ENCODE measurements around the gene MIPOL1. TPM values are rescaled to one million over a fixed set of nuclear protein-coding genes. Genes with fewer than 3 reads are reported as not detected.
A peak's percentile ranks its signal among the peaks of the same experiment; 100 is the strongest.

MIPOL1 gene, protein sequence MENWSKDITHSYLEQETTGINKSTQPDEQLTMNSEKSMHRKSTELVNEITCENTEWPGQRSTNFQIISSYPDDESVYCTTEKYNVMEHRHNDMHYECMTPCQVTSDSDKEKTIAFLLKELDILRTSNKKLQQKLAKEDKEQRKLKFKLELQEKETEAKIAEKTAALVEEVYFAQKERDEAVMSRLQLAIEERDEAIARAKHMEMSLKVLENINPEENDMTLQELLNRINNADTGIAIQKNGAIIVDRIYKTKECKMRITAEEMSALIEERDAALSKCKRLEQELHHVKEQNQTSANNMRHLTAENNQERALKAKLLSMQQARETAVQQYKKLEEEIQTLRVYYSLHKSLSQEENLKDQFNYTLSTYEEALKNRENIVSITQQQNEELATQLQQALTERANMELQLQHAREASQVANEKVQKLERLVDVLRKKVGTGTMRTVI
- total RNA-seq (10 to 100 TPM; 31.6 to 38.8 TPM), polyA plus RNA-seq (ENCODE audit: insufficient read depth, low read depth, low replicate concordance) (9.0 TPM)
- long read RNA-seq, donor 1 = 0 reads
- long read RNA-seq, donor 2, full-length matches to known transcripts = 1 of 1 reads
- long read RNA-seq, donor 2, partial matches to known transcripts = 0 of 1 reads
- long read RNA-seq, donor 2, other reads (novel, unspliced or antisense) = 0 of 1 reads

GRCh38 chr14:37197421-37198272 is at the start of gene MIPOL1:
TSS of gene MIPOL1 (plus strand) at chr14:37197937. CDS start at chr14:37247889, 49,952 bp downstream.
- WGBS, 2 donors = 0 to 1% methylated on average over 23 to 64 of the region's 70 CpGs
- H3K36me3 ChIP-seq (ENCODE audit: low read depth, missing control alignments) = no peaks in the 10 kb centered on the region
- H3K4me1 ChIP-seq = peaks cover 11% of the 10 kb centered on the region

DNA sequence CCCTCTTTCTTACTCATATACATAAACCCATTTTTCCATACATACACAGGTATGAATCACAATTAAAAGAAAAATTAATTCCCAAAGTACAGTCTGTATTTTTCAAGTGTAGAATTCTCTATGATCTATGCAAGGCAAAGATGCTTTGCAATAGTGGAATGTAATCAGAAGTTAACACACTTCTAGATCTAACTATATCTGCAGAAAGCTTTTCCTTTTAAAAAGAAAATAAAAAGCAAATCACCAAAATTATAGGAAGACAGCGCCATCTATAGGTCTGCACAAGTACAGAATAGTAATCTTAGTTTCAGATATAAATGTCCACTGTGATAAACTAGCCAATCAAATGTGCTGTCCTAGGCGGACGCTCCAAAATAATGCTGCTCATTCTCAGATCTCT is 47.3 kb upstream of the MIPOL1 start:
- Histone ChIP-seq H3K36me3 (ENCODE audit: low read depth, missing control alignments) (no peaks in the 10 kb centered on the region), H3K4me1 (no peaks in the 10 kb centered on the region), H3K4me3 (no peak overlapping the region), H3K9me3 (no peaks in the 10 kb centered on the region), H3K27me3 (no peaks in the 10 kb centered on the region), H3K27ac (no peak overlapping the region)
- DNase-seq = no peak
- WGBS, 2 donors = 16 to 25% methylated on average over 3 of the region's 3 CpGs
- intact Hi-C loops (cut with DNase I; ENCODE audit: low total_unique reads) = no loop called here
- TF ChIP-seq POLR2A (IDR thresholded peaks at IDR 0.05) (no peak), CTCF (IDR thresholded peaks at IDR 0.05) (peak; percentile 34 to 75 (median 42))

More at GRCh38 chr14:37197421-37198272, at the start of gene MIPOL1:
- no peaks in the 10 kb centered on the region for H3K9me3 ChIP-seq
- TF ChIP-seq POLR2A (IDR thresholded peaks at IDR 0.05) (peak; percentile 3), CTCF (IDR thresholded peaks at IDR 0.05) (peak; percentile 22 to 41 (median 30))
- DNase-seq = peak; percentile 88
- H3K27ac ChIP-seq = peak within 1 kb of the TSS; percentile 83 to 90
- H3K27me3 ChIP-seq = no peaks in the 10 kb centered on the region
- H3K4me3 ChIP-seq = peak within 1 kb of the TSS; percentile 66 to 68
- intact Hi-C loops (cut with DNase I; ENCODE audit: low total_unique reads) = no loop called here

GRCh38 chr14:37153005-37153404 is 44.7 kb upstream of the MIPOL1 start:
- Histone ChIP-seq H3K9me3 (no peaks in the 10 kb centered on the region), H3K36me3 (ENCODE audit: low read depth, missing control alignments) (no peaks in the 10 kb centered on the region), H3K4me1 (no peaks in the 10 kb centered on the region), H3K27me3 (no peaks in the 10 kb centered on the region), H3K4me3 (no peak overlapping the region), H3K27ac (no peak overlapping the region)
- 23% methylated on average over 1 of the region's 1 CpG; no CpG with 5 or more reads in 1 of the 2 donors for WGBS, 2 donors
- peak; percentile 28 for DNase-seq
- TF ChIP-seq POLR2A (IDR thresholded peaks at IDR 0.05) (no peak), CTCF (IDR thresholded peaks at IDR 0.05) (no peak)
- intact Hi-C loops (cut with DNase I; ENCODE audit: low total_unique reads) = no loop called here

- 87 to 92% methylated on average over 2 to 5 of the region's 5 CpGs for WGBS, 2 donors
- intact Hi-C loops (cut with DNase I; ENCODE audit: low total_unique reads) = no loop called here
These were observed 44.3 kb upstream of the MIPOL1 start for GRCh38 chr14:37153483-37153882.

More at GRCh38 chr14:37153483-37153882, 44.3 kb upstream of the MIPOL1 start:
- no peaks in the 10 kb centered on the region for H3K36me3 ChIP-seq (ENCODE audit: low read depth, missing control alignments)
- H3K27ac ChIP-seq = no peak overlapping the region
- H3K9me3 ChIP-seq = no peaks in the 10 kb centered on the region
- no peaks in the 10 kb centered on the region for H3K27me3 ChIP-seq
- TF ChIP-seq POLR2A (IDR thresholded peaks at IDR 0.05) (no peak), CTCF (IDR thresholded peaks at IDR 0.05) (no peak)
- no peak for DNase-seq
- H3K4me1 ChIP-seq = no peaks in the 10 kb centered on the region
- no peak overlapping the region for H3K4me3 ChIP-seq
